HFFc6 (cell line): Measurements from ENCODE around the gene INO80B. TPM values are rescaled to one million over a fixed set of nuclear protein-coding genes. Genes with fewer than 3 reads are reported as not detected.

Experiments used
- DNase-seq: peaks from one replicate; pipeline ENCODE4 v3.0.0-alpha.2; 2018
- H3K27ac Mint-ChIP-seq: 2 replicates; pipeline ENCODE4 v1.8.0; 2020; ENCODE audit warnings: mild to moderate bottlenecking, mixed read lengths
- H3K27me3 Mint-ChIP-seq: 2 replicates; pipeline ENCODE4 v1.8.0; 2021; ENCODE audit warnings: mild to moderate bottlenecking, moderate library complexity, mixed read lengths; ENCODE audit not compliant: insufficient read depth
- H3K36me3 Mint-ChIP-seq: 2 replicates; pipeline ENCODE4 v1.8.0; 2021; ENCODE audit warnings: low read depth, mixed read lengths
- H3K4me1 Mint-ChIP-seq: 2 replicates; pipeline ENCODE4 v1.8.0; 2020; ENCODE audit warnings: low read depth, mixed read lengths
- H3K4me3 Mint-ChIP-seq: 2 replicates; pipeline ENCODE4 v1.8.0; 2020; ENCODE audit warnings: mild to moderate bottlenecking, moderate library complexity, mixed read lengths
- H3K9me3 Mint-ChIP-seq: 2 replicates; pipeline ENCODE4 v1.8.0; 2020; ENCODE audit warnings: mild to moderate bottlenecking, mixed read lengths
- CTCF ChIP-seq: fragments of 200-600 bp; sonication (generic); IDR thresholded peaks from 2 replicates; pipeline ENCODE4 v1.5.0; 2021; ENCODE audit warnings: antibody characterized with exemption, mild to moderate bottlenecking
- total RNA-seq, 6 experiments: library from RNA; stranded (reverse); fragmentation: NEBNext Ultra II Directional; extraction: Animal tissue kit (Norgen Biotek cat#: 25700); gene quantifications; 2 replicates in 1 of 6; 3 replicates in 5 of 6; pipeline ENCODE4 v1.2.3, GENCODE V29; 2021

INO80B gene
- total RNA-seq, 6 experiments from 2014 or later = 18.4 to 26.9 (median 21.4) TPM

- Mint-ChIP-seq H3K36me3 (peaks cover 15% of the 10 kb centered on the region), H3K9me3 (no peaks in the 10 kb centered on the region), H3K4me1 (peaks cover 46% of the 10 kb centered on the region), H3K27me3 (no peaks in the 10 kb centered on the region; the same call in 1 of the 2 replicates), H3K27ac (peak overlapping the region; percentile 12; the same call in 1 of the 2 replicates), H3K4me3 (peak overlapping the region; percentile 98; the same call in 1 of the 2 replicates)
- DNase-seq = no peak
- TF ChIP-seq CTCF = no peak
Measured at GRCh38 chr2:74423231-74424095, 31.4 kb upstream of the INO80B start.

- no peak for TF ChIP-seq CTCF
- Mint-ChIP-seq H3K36me3 (peaks cover 15% of the 10 kb centered on the region), H3K27ac (peak overlapping the region; percentile 66), H3K27me3 (no peaks in the 10 kb centered on the region; the same call in 1 of the 2 replicates), H3K4me3 (peak overlapping the region; percentile 38; the same call in 1 of the 2 replicates), H3K4me1 (peaks cover 46% of the 10 kb centered on the region), H3K9me3 (no peaks in the 10 kb centered on the region)
- no peak for DNase-seq
Measured at GRCh38 chr2:74424139-74424992, 30.5 kb upstream of the INO80B start.

DNA sequence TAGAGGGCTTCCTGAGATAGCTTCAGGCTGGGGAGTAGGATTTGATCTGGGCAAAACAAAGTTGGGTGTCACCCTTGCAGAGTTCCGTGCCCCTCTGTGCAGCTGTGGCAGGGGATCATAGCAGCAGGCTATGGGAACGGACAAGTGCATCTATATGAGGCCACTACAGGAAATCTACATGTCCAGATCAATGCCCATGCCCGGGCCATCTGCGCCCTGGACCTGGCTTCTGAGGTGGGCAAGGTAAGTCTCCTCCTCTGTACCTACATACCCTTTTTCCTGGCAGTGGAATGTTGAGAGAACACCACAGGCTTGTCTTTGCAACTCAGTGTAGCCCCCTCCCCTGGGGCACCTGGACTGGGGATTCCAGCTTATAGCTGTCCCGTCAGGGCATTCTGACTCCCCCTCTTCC lies 29.9 kb upstream of the INO80B start:
- Mint-ChIP-seq H3K4me3 (peak overlapping the region; percentile 38; the same call in 1 of the 2 replicates), H3K27me3 (no peaks in the 10 kb centered on the region; the same call in 1 of the 2 replicates), H3K36me3 (peaks cover 19% of the 10 kb centered on the region), H3K4me1 (peaks cover 46% of the 10 kb centered on the region), H3K9me3 (no peaks in the 10 kb centered on the region), H3K27ac (peak overlapping the region; percentile 66)
- no peak for DNase-seq
- TF ChIP-seq CTCF = no peak

DNA sequence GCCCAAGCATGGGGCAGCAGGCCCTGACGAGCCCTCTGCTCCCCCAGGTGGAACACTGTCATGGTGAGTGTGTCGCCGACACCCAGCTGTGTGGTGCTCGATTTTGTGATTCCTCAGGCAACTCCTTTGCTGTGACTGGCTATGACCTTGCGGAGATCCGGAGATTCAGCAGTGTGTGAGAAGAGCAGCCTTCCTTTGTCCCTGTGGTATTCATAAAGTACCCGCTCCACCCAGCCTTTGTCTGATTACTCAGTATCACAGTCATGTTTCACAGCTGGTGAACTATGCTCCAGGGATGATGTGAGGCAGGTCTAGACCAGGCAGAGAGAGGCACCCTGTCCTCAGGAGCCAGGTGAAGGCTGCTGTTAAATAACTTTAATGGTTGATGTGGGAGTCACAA lies 29.4 kb upstream of the INO80B start:
- TF ChIP-seq CTCF = no peak
- H3K36me3 Mint-ChIP-seq = peaks cover 19% of the 10 kb centered on the region

GRCh38 chr2:74426181-74426758 lies 28.6 kb upstream of the INO80B start:
- no peak overlapping the region for H3K4me3 Mint-ChIP-seq

More for the DNA sequence above, 29.4 kb upstream of the INO80B start:
- H3K27ac Mint-ChIP-seq = peak overlapping the region; percentile 35; the same call in 1 of the 2 replicates
- H3K4me3 Mint-ChIP-seq = no peak overlapping the region
- no peaks in the 10 kb centered on the region for H3K9me3 Mint-ChIP-seq
- H3K27me3 Mint-ChIP-seq = no peaks in the 10 kb centered on the region; the same call in 1 of the 2 replicates
- no peak for DNase-seq
- H3K4me1 Mint-ChIP-seq = peaks cover 46% of the 10 kb centered on the region

More at GRCh38 chr2:74426181-74426758, 28.6 kb upstream of the INO80B start:
- Mint-ChIP-seq H3K4me1 (peaks cover 40% of the 10 kb centered on the region), H3K27me3 (no peaks in the 10 kb centered on the region; the same call in 1 of the 2 replicates), H3K9me3 (no peaks in the 10 kb centered on the region), H3K27ac (no peak overlapping the region), H3K36me3 (peaks cover 19% of the 10 kb centered on the region)
- DNase-seq = no peak
- TF ChIP-seq CTCF = no peak
